IMR-90 (cell line): Measurements from ENCODE around the gene GSTM3. TPM values are rescaled to one million over a fixed set of nuclear protein-coding genes. Genes with fewer than 3 reads are reported as not detected.

Experiments
- ATAC-seq: fragments of 200-7000 bp; cut with Tn5 transposase; 2 replicates; pipeline ENCODE4 v1.9.1; 2020; ENCODE audit warnings: low read depth, mild to moderate bottlenecking, moderate library complexity
- BruUV-seq: library from RNA; stranded (reverse); fragments of 400-500 nt; replicated peaks from 2 replicates; lab custom pipeline; 2021; lab: Mats Ljungman, UMichigan
- CTCF ChIA-PET: fragments of 300-600 bp; formaldehyde crosslinking; extraction: SDS; loops from one replicate; lab custom pipeline; 2021; ENCODE audit warnings: antibody characterized with exemption; lab: Yijun Ruan, JAX
- POLR2A ChIA-PET: fragments of 300-600 bp; sonication (Branson Sonifier 250); formaldehyde crosslinking; loops from one replicate; lab custom pipeline; 2022; ENCODE audit warnings: antibody characterized with exemption; ENCODE audit not compliant: unreplicated experiment; lab: Charles Lee
- DNase-seq: peaks from one replicate; pipeline ENCODE4 v3.0.0; 2013
- H2AFZ ChIP-seq: replicated peaks from 2 replicates; pipeline ENCODE3; 2013; ENCODE audit warnings: low read length, mild to moderate bottlenecking; ENCODE audit not compliant: poor library complexity
- H2AK5ac ChIP-seq: 2 replicates; pipeline ENCODE4 v1.6.1; 2013; ENCODE audit warnings: low read depth, low read length, inconsistent platforms
- H2AK9ac ChIP-seq: replicated peaks from 2 replicates; pipeline ENCODE3; 2013; ENCODE audit warnings: mild to moderate bottlenecking, low read depth, low read length, moderate library complexity; ENCODE audit not compliant: poor library complexity
- H2BK120ac ChIP-seq: 2 replicates; pipeline ENCODE4 v1.6.1; 2013; ENCODE audit warnings: low read depth, low read length, inconsistent platforms
- H2BK15ac ChIP-seq: 3 replicates; pipeline ENCODE4 v1.6.1; 2013; ENCODE audit warnings: low read depth, low read length, inconsistent platforms
- H2BK20ac ChIP-seq: 2 replicates; pipeline ENCODE4 v1.6.1; 2013; ENCODE audit warnings: low read depth, mild to moderate bottlenecking, inconsistent platforms, low read length, moderate library complexity
- H2BK5ac ChIP-seq: 2 replicates; pipeline ENCODE4 v1.6.1; 2013; ENCODE audit warnings: mild to moderate bottlenecking, low read depth, low read length, inconsistent platforms; ENCODE audit not compliant: poor library complexity, severe bottlenecking
- H3K14ac ChIP-seq: replicated peaks from 2 replicates; pipeline ENCODE4 v1.6.1; 2013; ENCODE audit warnings: low read depth, low read length, inconsistent platforms
- H3K18ac ChIP-seq: 2 replicates; pipeline ENCODE4 v1.6.1; 2013; ENCODE audit warnings: low read depth, low read length, control low read depth
- H3K23ac ChIP-seq: 2 replicates; pipeline ENCODE4 v1.6.1; 2013; ENCODE audit warnings: low read depth, low read length, inconsistent platforms
- H3K27ac ChIP-seq: 2 replicates; pipeline ENCODE4 v1.5.1; 2013; ENCODE audit warnings: mild to moderate bottlenecking, control low read depth, low read length; ENCODE audit not compliant: insufficient read depth
- H3K27me3 ChIP-seq: 2 replicates; pipeline ENCODE4 v1.6.1; 2013; ENCODE audit warnings: low read length; ENCODE audit not compliant: control insufficient read depth, insufficient read depth
- H3K36me3 ChIP-seq: 2 replicates; pipeline ENCODE4 v1.6.1; 2013; ENCODE audit warnings: low read length, mixed read lengths; ENCODE audit not compliant: control insufficient read depth, insufficient read depth
- H3K4ac ChIP-seq: 2 replicates; pipeline ENCODE4 v1.6.1; 2013; ENCODE audit warnings: low read depth, low read length, inconsistent platforms
- H3K4me1 ChIP-seq: 2 replicates; pipeline ENCODE4 v1.6.1; 2013; ENCODE audit warnings: low read length, mixed read lengths; ENCODE audit not compliant: control insufficient read depth, insufficient read depth
- H3K4me2 ChIP-seq: 2 replicates; pipeline ENCODE4 v1.6.1; 2013; ENCODE audit warnings: low read depth, mild to moderate bottlenecking, control low read depth, low read length, moderate library complexity
- H3K4me3 ChIP-seq: 2 replicates; pipeline ENCODE4 v1.5.1; 2013; ENCODE audit warnings: low read depth, mild to moderate bottlenecking, control low read depth, low read length, moderate library complexity; ENCODE audit not compliant: insufficient read depth
- H3K56ac ChIP-seq: 2 replicates; pipeline ENCODE4 v1.6.1; 2013; ENCODE audit warnings: low read length, inconsistent platforms; ENCODE audit not compliant: insufficient read depth; ENCODE audit errors: extremely low read depth
- H3K79me1 ChIP-seq, 2 experiments: 2 replicates each; pipeline ENCODE4 v1.6.1; 2013; ENCODE audit warnings: low read length in 2 of 2, inconsistent platforms in 1 of 2, low read depth in 1 of 2
- H3K9ac ChIP-seq: 2 replicates; pipeline ENCODE4 v1.6.1; 2013; ENCODE audit warnings: low read depth, low read length, control low read depth
- H3K9me1 ChIP-seq: 2 replicates; pipeline ENCODE4 v1.6.1; 2013; ENCODE audit warnings: low read length, inconsistent platforms; ENCODE audit not compliant: insufficient read depth
- H3K9me3 ChIP-seq: 2 replicates; pipeline ENCODE4 v1.6.1; 2013; ENCODE audit warnings: low read length; ENCODE audit not compliant: control insufficient read depth, insufficient read depth
- H4K20me1 ChIP-seq: 2 replicates; pipeline ENCODE4 v1.6.1; 2013; ENCODE audit warnings: low read length, inconsistent platforms; ENCODE audit not compliant: insufficient read depth
- H4K5ac ChIP-seq: 2 replicates; pipeline ENCODE4 v1.6.1; 2013; ENCODE audit warnings: mild to moderate bottlenecking, low read depth, low read length, control low read depth
- H4K8ac ChIP-seq, 2 experiments: 2 replicates each; pipeline ENCODE4 v1.6.1; 2013; ENCODE audit warnings: low read depth in 2 of 2, low read length in 2 of 2, control low read depth in 1 of 2, inconsistent platforms in 1 of 2
- H4K91ac ChIP-seq: 2 replicates; pipeline ENCODE4 v1.6.1; 2013; ENCODE audit warnings: low read depth, low read length, inconsistent platforms; ENCODE audit not compliant: insufficient read depth
- CEBPB ChIP-seq: IDR thresholded peaks from 2 replicates; pipeline ENCODE4 v1.6.1; 2012; ENCODE audit warnings: low read depth, low read length, improper control_type of control experiment
- CTCF ChIP-seq: conservative IDR thresholded peaks from 2 replicates; pipeline ENCODE4 v1.5.1; 2012; ENCODE audit warnings: mild to moderate bottlenecking, low read depth, low read length, improper control_type of control experiment
- FOS ChIP-seq: fragments of 150-350 bp; IDR thresholded peaks from 2 replicates; pipeline ENCODE4 v1.6.1; 2016; ENCODE audit warnings: low read depth, low read length
- MAFK ChIP-seq: IDR thresholded peaks from 2 replicates; pipeline ENCODE4 v1.6.1; 2012; ENCODE audit warnings: low read depth, low read length, improper control_type of control experiment
- MAZ ChIP-seq: IDR thresholded peaks from 2 replicates; pipeline ENCODE4 v1.6.1; 2012; ENCODE audit warnings: low read depth, mild to moderate bottlenecking, low read length, improper control_type of control experiment, moderate library complexity, borderline replicate concordance
- MXI1 ChIP-seq: IDR thresholded peaks from 2 replicates; pipeline ENCODE4 v1.6.1; 2012; ENCODE audit warnings: low read depth, mild to moderate bottlenecking, low read length, moderate library complexity, borderline replicate concordance
- NFE2L2 ChIP-seq: fragments of 150-350 bp; IDR thresholded peaks from 2 replicates; pipeline ENCODE4 v1.6.1; 2016; ENCODE audit warnings: low read depth, mild to moderate bottlenecking, low read length
- POLR2A ChIP-seq: IDR thresholded peaks from 2 replicates; pipeline ENCODE4 v1.6.1; 2012; ENCODE audit warnings: mild to moderate bottlenecking, low read depth, low read length
- RAD21 ChIP-seq: IDR thresholded peaks from 2 replicates; pipeline ENCODE4 v1.6.1; 2012; ENCODE audit warnings: low read length, improper control_type of control experiment
- RCOR1 ChIP-seq: IDR thresholded peaks from 2 replicates; pipeline ENCODE4 v1.6.1; 2012; ENCODE audit warnings: mild to moderate bottlenecking, low read length, improper control_type of control experiment; ENCODE audit not compliant: insufficient replicate concordance
- RFX5 ChIP-seq: IDR thresholded peaks from 2 replicates; pipeline ENCODE4 v1.8.0; 2012; ENCODE audit warnings: low read depth, mild to moderate bottlenecking, low read length, moderate library complexity
- SMC3 ChIP-seq: fragments of 150-350 bp; IDR thresholded peaks from 2 replicates; pipeline ENCODE4 v1.6.1; 2016; ENCODE audit warnings: low read depth, mild to moderate bottlenecking, antibody characterized with exemption, low read length, moderate library complexity
- USF2 ChIP-seq: fragments of 150-350 bp; IDR thresholded peaks from 2 replicates; pipeline ENCODE4 v1.6.1; 2017; ENCODE audit warnings: mild to moderate bottlenecking, antibody characterized with exemption, low read length, low read depth
- WGBS, 2 experiments: methylation state at CpG; one replicate each; pipeline versions ENCODE4 v1.1.5 to v1.1.7; 2013; ENCODE audit warnings: missing lambda C conversion rate in 2 of 2; ENCODE audit not compliant: insufficient read length in 1 of 2; ENCODE audit errors: extremely low coverage in 2 of 2; 5-methylcytosine and 5-hydroxymethylcytosine counted together
- dilution Hi-C: fragments of 300-500 bp; cut with HindIII; formaldehyde crosslinking; loops from one replicate; pipeline ENCODE4 v1.14.3; 2018; ENCODE audit warnings: low sequenced_read_pairs; ENCODE audit not compliant: unreplicated experiment
- in situ Hi-C: fragments of 300-500 bp; cut with MboI; formaldehyde crosslinking; loops from 3 replicates; pipeline ENCODE4 v1.14.3; 2019; ENCODE audit warnings: low sequenced_read_pairs, inconsistent platforms, mixed read lengths
- intact Hi-C: fragments of 100-400 bp; cut with micrococcal nuclease; formaldehyde crosslinking; loops from 2 replicates; pipeline ENCODE4 v1.10.0; 2022
- polyA plus RNA-seq, 3 experiments: library from polyadenylated mRNA; depleted of rRNA; stranded (reverse); fragments of >200 nt; gene quantifications; 2 replicates each; pipeline ENCODE4 v1.2.3, GENCODE V29; 2012; ENCODE audit warnings: low replicate concordance in 1 of 3
- total RNA-seq: library from RNA; depleted of rRNA; stranded (reverse); fragments of >200 nt; gene quantifications from 2 replicates; pipeline ENCODE4 v1.2.3, GENCODE V29; 2012
- TF ChIP-seq, protein P1 (sequence below): fragments of 150-350 bp; IDR thresholded peaks from 2 replicates; pipeline ENCODE4 v1.6.1; 2016; ENCODE audit warnings: low read depth, mild to moderate bottlenecking, low read length, moderate library complexity, borderline replicate concordance

GSTM3 gene
- total and polyA plus RNA-seq, 2 of the 4 experiments (the other 2 are of a cell fraction) = 102 to 131 TPM

DNA sequence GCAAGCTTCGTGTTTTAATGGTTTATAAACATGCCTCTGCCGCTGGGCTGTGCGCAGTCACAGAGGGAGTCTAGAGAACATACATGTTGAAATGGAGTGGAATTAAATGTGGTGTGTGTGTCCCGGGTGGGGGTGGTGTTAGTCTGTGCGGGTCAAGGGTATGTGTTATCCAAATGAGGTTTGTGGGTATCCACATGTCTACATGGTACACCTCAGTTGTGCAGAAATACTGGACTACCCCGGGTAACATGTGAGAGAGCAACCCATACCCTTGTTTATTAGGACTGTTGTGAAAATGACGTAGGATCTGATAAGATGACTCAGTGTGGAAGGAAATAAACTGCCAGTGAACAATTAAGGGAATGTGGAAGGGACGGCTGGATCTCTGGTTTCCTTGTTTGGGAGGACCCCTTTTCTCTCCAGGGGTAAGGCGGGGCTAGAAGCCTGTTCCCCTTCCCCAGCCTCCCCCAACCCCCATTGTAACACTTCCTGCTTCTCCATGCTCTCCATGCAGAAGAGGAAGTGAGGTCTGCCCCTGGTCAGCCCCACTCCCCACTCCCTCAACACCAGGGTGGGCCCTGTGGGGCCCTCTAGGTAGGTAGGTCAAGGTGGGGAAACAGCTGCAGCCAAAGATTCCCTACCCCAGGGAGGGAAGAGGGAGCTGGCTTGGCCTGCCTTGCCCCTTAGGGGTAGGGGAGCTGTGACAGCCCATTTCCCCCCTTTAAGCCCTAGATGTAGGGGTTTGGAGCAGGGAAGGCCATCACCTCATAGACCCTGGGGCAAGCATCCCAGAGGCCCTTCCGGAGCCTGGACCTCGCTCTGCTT lies 22.2 kb upstream of the GSTM3 start:
- H3K18ac ChIP-seq = peak overlapping the region; percentile 96
- H3K27me3 ChIP-seq = no peaks in the 10 kb centered on the region
- no peaks in the 10 kb centered on the region for H3K36me3 ChIP-seq
- no peak overlapping the region for H3K4me2 ChIP-seq
- H2BK120ac ChIP-seq = peak overlapping the region; percentile 94
- peak overlapping the region; percentile 75 for H2AFZ ChIP-seq
- peak; percentile 92 for DNase-seq
- no peaks in the 10 kb centered on the region for H3K79me1 ChIP-seq
- dilution Hi-C loops = no loop called here
- H4K8ac ChIP-seq = peak overlapping the region; percentile 96
- peak overlapping the region; percentile 48 for H2AK9ac ChIP-seq
- no peaks in the 10 kb centered on the region for H3K9me3 ChIP-seq
- H2BK20ac ChIP-seq = peak overlapping the region; percentile 91
- peaks cover 20% of the 10 kb centered on the region for H3K9me1 ChIP-seq
- no peak overlapping the region for H3K4me3 ChIP-seq
- intact Hi-C loops = no loop called here
- H2BK15ac ChIP-seq = peak overlapping the region; percentile 98
- peaks cover 12% of the 10 kb centered on the region for H3K4me1 ChIP-seq
- ChIA-PET POLR2A (no interaction called here), CTCF (interaction anchor here (1.0 kb wide), 1 partner anchor 120 kb away, joined by 3 read pairs; no protein-coding TSS in a partner anchor)
- 67% methylated on average over 2 of the region's 11 CpGs; no CpG with 5 or more reads in 1 of the 2 experiments for whole genome bisulfite sequencing, 2 experiments
- peak overlapping the region; percentile 97 for H4K5ac ChIP-seq
- H3K27ac ChIP-seq = peak overlapping the region; percentile 90
- BruUV-seq = no TSS peak
- peak overlapping the region; percentile 88 for H3K4ac ChIP-seq
- H3K23ac ChIP-seq = peak overlapping the region; percentile 48; the same call in 1 of the 2 replicates
- peak; percentile 90 for ATAC-seq
- in situ Hi-C loops = no loop called here
- peak overlapping the region; percentile 89 for H2BK5ac ChIP-seq
- peak overlapping the region; percentile 97 for H4K91ac ChIP-seq
- no peaks in the 10 kb centered on the region for H4K20me1 ChIP-seq
- H3K9ac ChIP-seq = peak overlapping the region; percentile 38; the same call in 1 of the 2 replicates
- H3K56ac ChIP-seq = 0 out of 2 replicates have a peak overlapping the region, but pooled peaks have one; percentile 7
- peak overlapping the region; percentile 94 for H3K14ac ChIP-seq
- peak overlapping the region; percentile 99 for H2AK5ac ChIP-seq
- TF ChIP-seq MXI1 (no peak), CEBPB (peak; percentile 52; the same call in 1 of the 2 replicates), RAD21 (no peak), USF2 (no peak), MAFK (no peak), POLR2A (no peak), FOS (peak; percentile 96), RFX5 (no peak), CTCF (no peak), NFE2L2 (peak; percentile 30; the same call in 1 of the 2 replicates), SMC3 (no peak), MAZ (no peak; the same call in 1 of the 2 replicates), RCOR1 (no peak)
- TF ChIP-seq, protein P1, sequence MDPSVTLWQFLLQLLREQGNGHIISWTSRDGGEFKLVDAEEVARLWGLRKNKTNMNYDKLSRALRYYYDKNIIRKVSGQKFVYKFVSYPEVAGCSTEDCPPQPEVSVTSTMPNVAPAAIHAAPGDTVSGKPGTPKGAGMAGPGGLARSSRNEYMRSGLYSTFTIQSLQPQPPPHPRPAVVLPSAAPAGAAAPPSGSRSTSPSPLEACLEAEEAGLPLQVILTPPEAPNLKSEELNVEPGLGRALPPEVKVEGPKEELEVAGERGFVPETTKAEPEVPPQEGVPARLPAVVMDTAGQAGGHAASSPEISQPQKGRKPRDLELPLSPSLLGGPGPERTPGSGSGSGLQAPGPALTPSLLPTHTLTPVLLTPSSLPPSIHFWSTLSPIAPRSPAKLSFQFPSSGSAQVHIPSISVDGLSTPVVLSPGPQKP = no peak
